Tibial artery (tissue), 4 donors: ENCODE measurements around the gene HMGCL.
"Not testable (repeated sequence)": the region's sequence is repeated elsewhere in the genome, so short reads cannot be mapped to it uniquely, and the experiment has no call there.

Experiments used
- DNase-seq, 2 donors: peaks; one replicate each; pipeline ENCODE4 v3.0.0-alpha.2; 2019
- H3K27ac ChIP-seq, 2 donors: fragments of 200-600 bp; sonication (generic) in 1 of 2; 1 replicate in 1 of 2; 2 replicates in 1 of 2; pipeline ENCODE4 v1.5.1; 2018 to 2019; ENCODE audit warnings: mild to moderate bottlenecking in 1 of 2
- H3K27me3 ChIP-seq, 2 donors: fragments of 200-600 bp; sonication (generic) in 1 of 2; one replicate each; pipeline versions ENCODE4 v1.5.1 to v1.6.0; 2016 to 2019
- H3K36me3 ChIP-seq, 3 donors: fragments of 200-600 bp; sonication (generic) in 2 of 3; one replicate each; pipeline ENCODE4 v1.5.1; 2016 to 2019; ENCODE audit warnings: mild to moderate bottlenecking in 2 of 3
- H3K4me1 ChIP-seq, 4 donors: fragments of 200-600 bp; sonication (generic) in 2 of 4; 1 replicate in 3 of 4; 2 replicates in 1 of 4; pipeline ENCODE4 v1.5.1; 2016 to 2019
- H3K4me3 ChIP-seq, 2 donors: fragments of 200-600 bp; sonication (generic) in 1 of 2; 1 replicate in 1 of 2; 2 replicates in 1 of 2; pipeline ENCODE4 v1.5.1; 2018 to 2019; ENCODE audit warnings: mild to moderate bottlenecking in 2 of 2
- H3K9me3 ChIP-seq, 3 donors: fragments of 200-600 bp; sonication (generic) in 1 of 3; one replicate each; pipeline ENCODE4 v1.5.1; 2016 to 2019
- intact Hi-C: fragments of 100-400 bp; cut with DNase I; formaldehyde crosslinking; loops from one replicate; pipeline ENCODE4 v1.15.0; 2023; ENCODE audit warnings: low total_unique reads
- TF ChIP-seq, protein P1 (sequence below), 2 experiments: fragments of 200-600 bp in 1 of 2; fragments of 450-650 bp in 1 of 2; IDR thresholded peaks; one replicate each; pipeline ENCODE4 v1.5.1; 2017 to 2019; ENCODE audit warnings: antibody characterized with exemption in 2 of 2, mild to moderate bottlenecking in 1 of 2, moderate library complexity in 1 of 2

The HMGCL gene

DNA sequence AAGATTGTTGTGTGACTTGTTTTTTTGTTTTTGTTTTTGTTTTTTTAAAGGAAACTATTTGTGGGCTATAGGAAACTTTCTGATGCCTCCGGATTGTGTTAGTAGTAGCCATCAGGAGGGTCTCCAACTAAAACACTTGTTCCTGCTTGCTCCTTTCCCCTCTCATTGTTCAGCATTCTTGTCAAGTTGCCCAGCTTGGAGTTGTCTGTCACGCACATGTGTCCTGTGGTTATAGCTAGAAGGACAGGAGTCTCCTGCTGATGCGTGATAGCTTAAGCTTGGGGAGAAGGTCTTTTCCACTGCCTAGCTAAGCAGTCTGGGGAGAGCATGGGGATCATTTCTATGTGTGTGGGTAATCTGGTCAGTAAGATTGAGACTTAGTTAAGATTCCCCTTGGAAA is 37.5 kb downstream of the HMGCL start:
- H3K27me3 ChIP-seq = no peaks in the 10 kb centered on the region
- peaks cover 0 to 24% (median 20%) of the 10 kb centered on the region in 4 donors for H3K4me1 ChIP-seq
- TF ChIP-seq, protein P1, sequence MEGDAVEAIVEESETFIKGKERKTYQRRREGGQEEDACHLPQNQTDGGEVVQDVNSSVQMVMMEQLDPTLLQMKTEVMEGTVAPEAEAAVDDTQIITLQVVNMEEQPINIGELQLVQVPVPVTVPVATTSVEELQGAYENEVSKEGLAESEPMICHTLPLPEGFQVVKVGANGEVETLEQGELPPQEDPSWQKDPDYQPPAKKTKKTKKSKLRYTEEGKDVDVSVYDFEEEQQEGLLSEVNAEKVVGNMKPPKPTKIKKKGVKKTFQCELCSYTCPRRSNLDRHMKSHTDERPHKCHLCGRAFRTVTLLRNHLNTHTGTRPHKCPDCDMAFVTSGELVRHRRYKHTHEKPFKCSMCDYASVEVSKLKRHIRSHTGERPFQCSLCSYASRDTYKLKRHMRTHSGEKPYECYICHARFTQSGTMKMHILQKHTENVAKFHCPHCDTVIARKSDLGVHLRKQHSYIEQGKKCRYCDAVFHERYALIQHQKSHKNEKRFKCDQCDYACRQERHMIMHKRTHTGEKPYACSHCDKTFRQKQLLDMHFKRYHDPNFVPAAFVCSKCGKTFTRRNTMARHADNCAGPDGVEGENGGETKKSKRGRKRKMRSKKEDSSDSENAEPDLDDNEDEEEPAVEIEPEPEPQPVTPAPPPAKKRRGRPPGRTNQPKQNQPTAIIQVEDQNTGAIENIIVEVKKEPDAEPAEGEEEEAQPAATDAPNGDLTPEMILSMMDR (IDR thresholded peaks at IDR 0.05) = no peak
- intact Hi-C loops = no loop called here
- no peaks in the 10 kb centered on the region for H3K9me3 ChIP-seq
- H3K4me3 ChIP-seq = no peak overlapping the region
- peaks cover 29 to 63% (median 33%) of the 10 kb centered on the region in 3 donors for H3K36me3 ChIP-seq
- H3K27ac ChIP-seq = no peak overlapping the region
- peak in 1 of 2 donors; percentile 17 for DNase-seq

DNA sequence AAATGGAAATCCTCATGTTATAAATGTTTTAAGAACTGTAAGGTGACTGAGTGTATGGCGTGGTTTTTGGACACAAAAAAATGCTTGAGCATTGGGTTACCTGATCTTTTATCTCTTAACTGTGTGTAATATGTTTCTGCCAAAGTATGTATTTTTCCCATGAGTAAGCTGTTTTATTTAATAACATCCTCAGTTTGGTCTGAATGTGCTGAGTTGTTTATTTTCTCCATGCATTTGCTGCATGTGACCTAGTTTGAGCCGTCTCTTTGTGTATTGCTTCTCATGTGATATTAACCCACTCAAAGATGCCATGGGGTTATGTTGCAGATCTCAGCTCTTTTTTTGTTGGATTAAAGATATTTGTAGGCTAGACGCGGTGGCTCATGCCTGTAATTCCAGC is 40.4 kb downstream of the HMGCL start:
- intact Hi-C loops = no loop called here
- Histone ChIP-seq H3K27ac (no peak overlapping the region), H3K27me3 (no peaks in the 10 kb centered on the region), H3K4me1 (peaks cover 0 to 6% (median 2%) of the 10 kb centered on the region in 4 donors), H3K36me3 (peaks cover 29 to 82% (median 51%) of the 10 kb centered on the region in 3 donors), H3K9me3 (no peaks in the 10 kb centered on the region), H3K4me3 (no peak overlapping the region)
- no peak for DNase-seq
- TF ChIP-seq, protein P1 (IDR thresholded peaks at IDR 0.05) = no peak

DNA sequence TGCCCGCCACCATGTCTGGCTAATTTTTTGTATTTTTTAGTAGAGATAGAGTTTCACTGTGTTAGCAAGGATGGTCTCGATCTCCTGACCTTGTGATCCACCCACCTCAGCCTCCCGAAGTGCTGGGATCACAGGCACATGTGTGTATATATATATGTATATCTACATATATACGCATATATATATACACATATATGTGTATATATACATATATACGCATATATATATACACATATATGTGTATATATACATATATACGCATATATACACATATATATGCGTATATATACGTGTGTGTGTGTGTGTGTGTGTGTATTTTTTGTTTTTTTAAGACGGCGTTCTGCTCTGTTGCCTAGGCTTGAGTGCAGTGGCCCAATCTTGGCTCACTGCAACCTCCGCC is 42.1 kb downstream of the HMGCL start:
- H3K27ac ChIP-seq, intact Hi-C loops, H3K27me3 ChIP-seq, H3K4me3 ChIP-seq, H3K9me3 ChIP-seq, DNase-seq: not testable (repeated sequence)
- peaks cover 0 to 18% (median 11%) of the 10 kb centered on the region in 4 donors for H3K4me1 ChIP-seq
- peaks cover 29 to 76% (median 51%) of the 10 kb centered on the region in 3 donors for H3K36me3 ChIP-seq

DNA sequence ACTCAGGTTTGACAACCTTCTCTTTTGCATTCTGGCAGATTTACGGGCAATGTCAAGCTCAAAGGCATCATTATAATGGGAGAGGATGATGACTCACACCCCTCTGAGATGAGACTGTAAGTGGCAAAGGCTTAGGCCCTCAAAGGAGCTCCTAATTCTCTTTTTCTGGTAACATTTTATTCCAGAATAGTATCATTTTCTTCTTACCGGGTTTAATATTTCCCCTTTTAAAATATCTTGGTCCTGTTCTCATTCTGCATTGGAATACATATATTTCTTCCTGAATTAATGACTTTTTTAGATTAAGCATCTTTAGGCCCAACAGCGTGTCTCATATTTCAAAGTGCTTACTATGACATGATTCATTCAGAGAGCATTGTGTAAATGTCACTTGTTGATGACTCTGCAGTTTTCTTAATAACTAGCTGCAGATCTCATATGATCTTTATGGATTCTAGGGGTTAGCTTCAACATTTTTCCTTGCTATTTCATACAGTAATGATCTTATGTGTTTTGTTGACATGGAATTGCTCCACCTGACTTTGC is 45.3 kb downstream of the HMGCL start:
- Histone ChIP-seq H3K4me1 (peaks cover 0 to 24% (median 17%) of the 10 kb centered on the region in 4 donors), H3K4me3 (no peak overlapping the region), H3K27ac (no peak overlapping the region), H3K36me3 (peaks cover 8 to 44% (median 28%) of the 10 kb centered on the region in 3 donors), H3K27me3 (no peaks in the 10 kb centered on the region), H3K9me3 (no peaks in the 10 kb centered on the region)
- intact Hi-C loops = loop anchor here (5.0 kb wide), 1 partner anchor 137 kb away; no protein-coding TSS in a partner anchor
- no peak for DNase-seq
- TF ChIP-seq, protein P1 (IDR thresholded peaks at IDR 0.05) = no peak

DNA sequence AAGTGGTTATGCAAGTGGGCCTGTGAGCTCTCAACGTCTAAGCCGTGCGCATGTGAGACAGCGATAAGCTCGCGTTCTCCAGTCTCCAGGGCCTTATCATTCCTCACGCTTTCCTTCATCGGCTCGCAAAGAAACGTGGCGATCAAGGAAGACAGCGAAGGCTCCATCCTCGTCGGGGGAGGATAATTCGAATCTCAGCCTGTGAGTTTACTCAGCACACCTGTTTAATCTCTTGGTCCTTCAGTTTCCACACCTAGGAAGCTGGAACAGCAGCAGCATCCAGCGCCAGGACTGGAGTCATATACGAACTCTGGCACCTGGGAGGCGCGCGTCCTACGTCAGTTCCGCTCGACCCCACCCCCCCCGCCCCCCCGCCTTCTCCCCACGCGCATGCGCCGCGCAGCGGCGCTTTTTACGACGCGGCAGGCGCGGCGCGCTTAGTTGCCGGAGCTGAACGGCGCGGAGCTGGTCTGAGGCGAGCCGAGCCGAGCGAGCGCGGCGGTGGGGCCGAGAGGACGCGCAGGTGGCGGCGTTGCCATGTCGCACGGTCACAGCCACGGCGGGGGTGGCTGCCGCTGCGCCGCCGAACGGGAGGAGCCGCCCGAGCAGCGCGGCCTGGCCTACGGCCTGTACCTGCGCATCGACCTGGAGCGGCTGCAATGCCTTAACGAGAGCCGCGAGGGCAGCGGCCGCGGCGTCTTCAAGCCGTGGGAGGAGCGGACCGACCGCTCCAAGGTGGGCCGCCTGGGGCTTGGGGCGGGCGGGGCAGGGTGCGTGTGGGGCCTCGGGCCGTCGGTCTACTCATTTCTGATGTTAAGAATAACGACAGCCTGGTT is 47.0 kb downstream of the HMGCL start, which contains the start of gene PITHD1:
PITHD1 (plus strand) TSS at position 440 of the 836 bp plus-strand sequence; CDS start at position 538, 98 bp downstream.
- intact Hi-C loops = loop anchor here (5.0 kb wide), 1 partner anchor 139 kb away; no protein-coding TSS in a partner anchor
- TF ChIP-seq, protein P1 (IDR thresholded peaks at IDR 0.05) = no peak
- Histone ChIP-seq H3K4me3 (peak within 1 kb of the TSS; percentile 85 to 97), H3K36me3 (peaks cover 0 to 27% (median 23%) of the 10 kb centered on the region in 3 donors), H3K27me3 (no peaks in the 10 kb centered on the region), H3K27ac (peak within 1 kb of the TSS; percentile 88 to 91), H3K4me1 (peaks cover 0 to 24% (median 17%) of the 10 kb centered on the region in 4 donors), H3K9me3 (no peaks in the 10 kb centered on the region)
- peak; percentile 73 to 86 for DNase-seq

DNA sequence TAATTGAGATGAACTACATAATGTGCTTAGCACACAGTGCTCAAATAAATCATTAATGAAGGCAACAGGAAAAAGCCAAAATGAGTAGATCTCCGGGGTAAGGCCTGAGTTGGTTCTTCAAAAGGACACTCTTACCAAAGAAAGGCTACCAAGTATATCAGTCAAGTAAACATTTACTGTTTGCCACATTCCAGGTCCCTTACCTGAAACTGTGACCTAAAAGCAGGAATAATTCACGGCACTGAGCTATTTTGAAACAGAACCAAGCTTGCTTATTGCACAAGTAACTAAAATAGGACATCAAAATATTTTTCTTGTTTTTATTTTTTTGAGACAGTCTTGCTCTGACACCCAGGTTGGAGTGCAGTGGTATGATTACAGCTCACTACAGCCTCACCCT is 49.0 kb downstream of the HMGCL start:
- Histone ChIP-seq H3K27me3 (no peaks in the 10 kb centered on the region), H3K4me1 (peaks cover 0 to 28% (median 18%) of the 10 kb centered on the region in 4 donors), H3K27ac (no peak overlapping the region), H3K36me3 (peaks cover 0 to 17% (median 16%) of the 10 kb centered on the region in 3 donors), H3K4me3 (no peak overlapping the region), H3K9me3 (no peaks in the 10 kb centered on the region)
- TF ChIP-seq, protein P1 (IDR thresholded peaks at IDR 0.05) = no peak
- no peak for DNase-seq
- intact Hi-C loops = loop anchor here (5.0 kb wide), 1 partner anchor 141 kb away; no protein-coding TSS in a partner anchor
